Ovary (tissue), 9 donors: Measurements from ENCODE around the gene PPM1H. TPM values are rescaled to one million over a fixed set of nuclear protein-coding genes. Genes with fewer than 3 reads are reported as not detected.
A peak's percentile ranks its signal among the peaks of the same experiment; 100 is the strongest.

ENCODE experiments used
- DNase-seq, 5 donors: peaks; one replicate each; pipeline ENCODE4 v3.0.0-alpha.2; 2019 to 2020
- H3K27ac ChIP-seq, 2 donors: fragments of 200-600 bp; one replicate each; pipeline versions ENCODE4 v1.5.1 to v1.8.0; 2019 to 2022
- H3K27me3 ChIP-seq: fragments of 200-600 bp; one replicate; pipeline ENCODE4 v1.8.0; 2022
- H3K36me3 ChIP-seq: fragments of 200-600 bp; sonication (generic); one replicate; pipeline ENCODE4 v1.5.1; 2019
- H3K4me1 ChIP-seq: one replicate; pipeline ENCODE4 v1.8.1; 2013; ENCODE audit warnings: mild to moderate bottlenecking, moderate library complexity; ENCODE audit not compliant: insufficient read depth
- H3K4me3 ChIP-seq: fragments of 200-600 bp; sonication (generic); one replicate; pipeline ENCODE4 v1.5.1; 2017
- H3K9me3 ChIP-seq, 2 donors: fragments of 200-600 bp in 1 of 2; sonication (generic) in 1 of 2; one replicate each; pipeline versions ENCODE4 v1.5.1 to v1.8.1; 2013 to 2019; ENCODE audit warnings: mild to moderate bottlenecking in 1 of 2, moderate library complexity in 1 of 2
- EP300 ChIP-seq: sonication (generic); formaldehyde crosslinking; IDR thresholded peaks from one replicate; pipeline ENCODE4 v1.6.1; 2017; ENCODE audit warnings: antibody characterized with exemption
- POLR2A ChIP-seq: fragments of 450-650 bp; IDR thresholded peaks from one replicate; pipeline ENCODE4 v1.6.1; 2017; ENCODE audit warnings: antibody characterized with exemption, mild to moderate bottlenecking, moderate library complexity
- WGBS, 3 donors: extraction: QIAGEN DNeasy Blood & Tissue Kit in 1 of 3; methylation state at CpG; one replicate each; pipeline versions ENCODE4 v1.1.5 to v1.1.7; 2013 to 2017; 5-methylcytosine and 5-hydroxymethylcytosine counted together
- intact Hi-C, 4 donors: fragments of 100-400 bp; cut with DNase I; formaldehyde crosslinking; loops; one replicate each; pipeline versions ENCODE4 v1.11.0 to v1.15.1; 2022 to 2023
- polyA plus RNA-seq, 2 donors: library from polyadenylated mRNA; stranded (reverse); fragments of 200-250 nt in 1 of 2; fragments of 350-450 nt in 1 of 2; fragmentation: Illumina TruSeq in 1 of 2; extraction: RNeasy Lipid Tissue Mini Kit (QIAGEN cat#74804) in 1 of 2; gene quantifications; one replicate each; pipeline ENCODE4 v1.2.3, GENCODE V29; 2013 to 2014
- total RNA-seq, 7 donors: library from RNA; depleted of rRNA in 2 of 7; stranded (reverse); fragments of >200 nt in 2 of 7; fragmentation: NEBNext Ultra II Directional in 3 of 7; extraction: Animal tissue kit (Norgen Biotek cat#: 25700) in 3 of 7; gene quantifications; one replicate each; pipeline versions ENCODE4 v1.1.0 to v1.2.4, GENCODE V29; 2016 to 2023
- TF ChIP-seq, protein P1 (sequence below), 3 donors: fragments of 450-650 bp in 2 of 3; fragments of 200-600 bp in 1 of 3; IDR thresholded peaks; one replicate each; pipeline versions ENCODE4 v1.5.1 to v1.8.0; 2016 to 2022; ENCODE audit warnings: antibody characterized with exemption in 3 of 3, mild to moderate bottlenecking in 1 of 3
- donor health status: DM: no; HTN: no; CAD: no; lungs with moderate emphysema.
- donor health status: DM: no; HTN: no; CAD: no.
- donor health status: Bipolar disorder and iron deficiency.
- donor health status: DM: yes; HTN: yes; CAD: no.
- donor health status: DM: no; HTN: no; CAD: no.
- donor health status: DM: yes; HTN: yes; CAD: no.

Gene PPM1H
- total and polyA plus RNA-seq, 9 donors = 1.6 to 45.4 (median 12.0) TPM

DNA sequence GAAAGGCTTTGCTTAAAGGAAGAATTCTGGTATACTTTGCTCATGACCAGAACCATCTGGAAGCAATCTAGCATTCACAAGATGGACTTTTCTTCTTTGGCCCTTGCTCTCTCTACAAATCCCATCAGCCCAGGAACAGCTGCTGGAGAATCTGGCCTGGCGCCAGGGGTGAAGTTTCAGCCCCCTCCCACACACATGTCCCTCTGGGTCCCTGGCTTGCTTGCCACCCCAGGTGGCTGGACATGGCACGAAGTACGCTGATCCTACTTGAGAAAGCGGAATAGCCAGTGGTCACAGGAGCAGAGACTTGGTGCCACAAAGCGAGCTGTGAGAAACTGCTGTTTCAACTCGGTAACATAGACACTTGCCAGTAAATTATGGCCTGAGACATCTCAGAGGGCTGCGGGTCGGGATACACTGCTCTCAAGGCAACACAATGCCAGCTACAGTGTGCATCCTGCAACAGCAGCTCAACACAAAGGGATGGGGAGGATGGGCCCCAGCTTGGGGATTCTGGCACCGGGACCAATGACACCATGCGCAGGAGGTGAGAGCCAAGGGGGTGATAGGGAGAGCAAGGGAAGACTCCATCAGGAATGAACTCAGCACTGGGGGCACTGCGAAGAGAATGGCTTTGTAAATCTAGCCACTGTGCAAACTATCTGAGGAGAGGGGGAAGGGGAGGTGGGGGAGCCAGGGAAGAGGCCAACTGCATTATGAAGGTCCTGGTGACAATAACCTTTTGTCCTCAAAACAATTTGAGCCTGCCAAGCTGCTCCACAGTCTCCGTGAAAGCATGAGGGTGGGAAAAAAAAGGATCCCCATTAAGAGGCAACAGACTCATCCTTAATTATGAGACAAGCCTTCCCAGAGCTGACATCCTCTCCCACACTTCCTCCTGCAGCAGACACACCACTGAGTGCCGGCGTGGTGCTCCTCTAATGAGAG is 219.9 kb downstream of the PPM1H start:
- H3K9me3 ChIP-seq = no peaks in the 10 kb centered on the region
- H3K27me3 ChIP-seq = no peaks in the 10 kb centered on the region
- H3K36me3 ChIP-seq = no peaks in the 10 kb centered on the region
- H3K4me1 ChIP-seq = peaks cover 9% of the 10 kb centered on the region
- H3K4me3 ChIP-seq = no peak overlapping the region
- DNase-seq = peak; percentile 26 to 69 (median 36)
- WGBS, 3 donors = 38 to 51% (median 50%) methylated on average over 14 of the region's 14 CpGs
- no peak overlapping the region for H3K27ac ChIP-seq
- intact Hi-C loops = no loop called here
- no peak for TF ChIP-seq EP300
- TF ChIP-seq, protein P1, sequence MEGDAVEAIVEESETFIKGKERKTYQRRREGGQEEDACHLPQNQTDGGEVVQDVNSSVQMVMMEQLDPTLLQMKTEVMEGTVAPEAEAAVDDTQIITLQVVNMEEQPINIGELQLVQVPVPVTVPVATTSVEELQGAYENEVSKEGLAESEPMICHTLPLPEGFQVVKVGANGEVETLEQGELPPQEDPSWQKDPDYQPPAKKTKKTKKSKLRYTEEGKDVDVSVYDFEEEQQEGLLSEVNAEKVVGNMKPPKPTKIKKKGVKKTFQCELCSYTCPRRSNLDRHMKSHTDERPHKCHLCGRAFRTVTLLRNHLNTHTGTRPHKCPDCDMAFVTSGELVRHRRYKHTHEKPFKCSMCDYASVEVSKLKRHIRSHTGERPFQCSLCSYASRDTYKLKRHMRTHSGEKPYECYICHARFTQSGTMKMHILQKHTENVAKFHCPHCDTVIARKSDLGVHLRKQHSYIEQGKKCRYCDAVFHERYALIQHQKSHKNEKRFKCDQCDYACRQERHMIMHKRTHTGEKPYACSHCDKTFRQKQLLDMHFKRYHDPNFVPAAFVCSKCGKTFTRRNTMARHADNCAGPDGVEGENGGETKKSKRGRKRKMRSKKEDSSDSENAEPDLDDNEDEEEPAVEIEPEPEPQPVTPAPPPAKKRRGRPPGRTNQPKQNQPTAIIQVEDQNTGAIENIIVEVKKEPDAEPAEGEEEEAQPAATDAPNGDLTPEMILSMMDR (IDR thresholded peaks at IDR 0.05) = no peak
- no peak for TF ChIP-seq POLR2A

DNA sequence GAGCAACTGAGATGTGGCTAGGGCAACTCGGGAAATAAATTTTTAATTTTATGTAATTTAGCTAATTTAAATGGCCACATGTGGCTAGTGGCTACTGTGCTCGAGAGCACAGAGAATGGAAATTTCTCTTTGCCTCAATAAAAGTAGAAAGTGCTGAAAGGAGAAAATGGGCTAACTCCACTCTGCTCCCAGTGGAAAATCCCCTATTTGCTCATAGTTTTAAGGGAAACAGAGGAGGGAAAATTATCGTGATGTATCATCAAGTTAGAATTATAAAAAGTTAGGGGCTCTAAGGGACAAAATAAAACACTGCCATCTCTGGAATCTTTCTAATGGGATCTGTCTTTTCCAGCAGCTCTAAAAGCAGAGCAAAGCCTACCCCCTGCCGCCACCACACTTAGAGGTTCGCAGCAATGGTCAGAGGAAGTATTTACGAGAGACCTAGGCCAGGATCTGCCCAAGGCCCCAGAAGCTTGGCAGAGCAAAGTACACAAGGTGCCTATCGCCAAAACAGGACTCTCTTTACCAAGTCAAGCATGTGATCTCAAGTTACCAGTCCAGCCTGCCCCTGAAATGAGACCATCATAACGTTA is 220.7 kb downstream of the PPM1H start:
- TF ChIP-seq POLR2A (no peak), EP300 (no peak)
- TF ChIP-seq, protein P1 (IDR thresholded peaks at IDR 0.05) = no peak
- H3K4me3 ChIP-seq = no peak overlapping the region
- H3K36me3 ChIP-seq = no peaks in the 10 kb centered on the region
- peaks cover 9% of the 10 kb centered on the region for H3K4me1 ChIP-seq
- no peaks in the 10 kb centered on the region for H3K27me3 ChIP-seq
- no peak for DNase-seq
- intact Hi-C loops = no loop called here
- no peaks in the 10 kb centered on the region for H3K9me3 ChIP-seq
- H3K27ac ChIP-seq = no peak overlapping the region
- 76 to 80% (median 79%) methylated on average over 8 of the region's 8 CpGs for WGBS, 3 donors

DNA sequence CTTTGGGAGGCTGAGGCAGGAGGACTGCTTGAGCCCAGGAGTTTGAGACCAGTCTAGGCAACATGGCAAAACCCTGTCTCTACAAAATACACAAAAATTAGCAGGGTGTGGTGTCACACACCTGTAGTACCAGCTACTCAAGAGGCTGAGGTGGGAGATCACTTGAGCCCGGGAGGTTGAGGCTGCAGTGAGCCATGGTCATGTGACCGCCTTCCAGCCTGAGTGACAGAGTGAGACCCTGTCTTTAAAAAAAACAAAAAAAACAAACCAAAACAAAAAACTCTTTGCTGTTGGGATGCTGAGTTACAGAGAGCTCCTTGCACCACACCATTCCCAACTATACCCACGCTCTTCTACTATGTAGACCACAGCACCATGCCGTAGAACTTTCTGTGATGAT is 221.2 kb downstream of the PPM1H start:
- Histone ChIP-seq H3K27ac (no peak overlapping the region), H3K4me3 (no peak overlapping the region), H3K4me1 (peaks cover 13% of the 10 kb centered on the region), H3K36me3 (no peaks in the 10 kb centered on the region), H3K9me3 (no peaks in the 10 kb centered on the region), H3K27me3 (no peaks in the 10 kb centered on the region)
- intact Hi-C loops = no loop called here
- DNase-seq = no peak
- WGBS, 3 donors = 97 to 98% (median 97%) methylated on average over 4 of the region's 4 CpGs
- TF ChIP-seq, protein P1 (IDR thresholded peaks at IDR 0.05) = no peak
- no peak for TF ChIP-seq POLR2A
- no peak for TF ChIP-seq EP300

DNA sequence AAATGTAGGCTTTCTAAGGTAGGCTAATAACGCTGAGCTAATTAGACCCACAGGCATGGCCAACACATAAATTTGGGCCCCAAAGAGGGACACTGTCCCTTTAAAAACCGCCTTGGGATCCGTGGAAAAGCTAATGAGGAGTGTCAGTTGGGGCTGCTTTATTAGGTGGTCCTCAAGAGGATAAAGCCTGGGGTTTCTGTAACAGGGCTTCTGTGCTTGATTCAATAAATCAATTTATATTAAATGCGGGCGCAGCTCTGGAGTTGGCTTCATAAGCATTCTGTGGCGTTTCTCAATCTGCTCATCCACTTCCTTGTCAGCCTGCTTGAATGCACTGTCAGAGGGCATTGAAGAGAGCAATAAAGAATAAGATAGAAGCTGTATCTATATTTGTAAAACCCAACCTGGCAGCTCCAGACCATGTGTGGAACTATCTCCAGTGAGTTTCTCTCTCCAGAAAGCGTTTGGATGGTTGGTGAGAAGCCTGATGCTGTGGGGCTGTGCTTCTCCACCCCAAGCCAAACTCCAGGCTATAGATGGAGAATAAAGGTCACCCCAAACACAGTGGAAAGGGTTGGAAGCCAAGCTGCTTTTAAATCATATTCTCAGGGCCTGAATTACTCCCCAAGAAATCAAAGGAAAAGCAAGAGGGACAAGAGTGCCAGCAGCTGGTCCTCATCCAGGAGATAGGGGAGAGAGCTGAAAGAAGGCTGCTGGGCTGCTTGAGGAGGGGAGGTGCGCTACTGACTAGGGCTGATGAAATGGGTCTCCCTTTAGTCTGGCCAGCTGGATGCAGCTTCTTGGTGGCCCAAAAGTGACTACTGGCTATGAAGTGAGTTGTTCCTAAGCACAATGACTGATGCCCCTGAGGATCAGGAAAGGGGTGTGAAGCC is 222.0 kb downstream of the PPM1H start:
- intact Hi-C loops = no loop called here
- no peak for DNase-seq
- 74 to 83% (median 80%) methylated on average over 8 of the region's 8 CpGs for WGBS, 3 donors
- Histone ChIP-seq H3K36me3 (no peaks in the 10 kb centered on the region), H3K4me3 (no peak overlapping the region), H3K9me3 (no peaks in the 10 kb centered on the region), H3K4me1 (peaks cover 15% of the 10 kb centered on the region), H3K27me3 (no peaks in the 10 kb centered on the region), H3K27ac (no peak overlapping the region)
- TF ChIP-seq, protein P1 (IDR thresholded peaks at IDR 0.05) = no peak
- TF ChIP-seq POLR2A (no peak), EP300 (no peak)
